ENCODE results near the gene AHRR.

- TF ChIP-seq POLR2A (IDR thresholded peaks at IDR 0.05): no peak
- TF ChIP-seq CTCF (IDR thresholded peaks at IDR 0.05): no peak
Measured at GRCh38 chr5:313806-314376, 7.6 kb upstream of the AHRR start.
